Measurements from ENCODE around the gene PRM3.

Gene PRM3, protein sequence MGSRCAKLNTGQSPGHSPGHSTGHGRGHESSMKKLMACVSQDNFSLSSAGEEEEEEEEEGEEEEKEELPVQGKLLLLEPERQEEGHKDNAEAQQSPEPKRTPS

DNA sequence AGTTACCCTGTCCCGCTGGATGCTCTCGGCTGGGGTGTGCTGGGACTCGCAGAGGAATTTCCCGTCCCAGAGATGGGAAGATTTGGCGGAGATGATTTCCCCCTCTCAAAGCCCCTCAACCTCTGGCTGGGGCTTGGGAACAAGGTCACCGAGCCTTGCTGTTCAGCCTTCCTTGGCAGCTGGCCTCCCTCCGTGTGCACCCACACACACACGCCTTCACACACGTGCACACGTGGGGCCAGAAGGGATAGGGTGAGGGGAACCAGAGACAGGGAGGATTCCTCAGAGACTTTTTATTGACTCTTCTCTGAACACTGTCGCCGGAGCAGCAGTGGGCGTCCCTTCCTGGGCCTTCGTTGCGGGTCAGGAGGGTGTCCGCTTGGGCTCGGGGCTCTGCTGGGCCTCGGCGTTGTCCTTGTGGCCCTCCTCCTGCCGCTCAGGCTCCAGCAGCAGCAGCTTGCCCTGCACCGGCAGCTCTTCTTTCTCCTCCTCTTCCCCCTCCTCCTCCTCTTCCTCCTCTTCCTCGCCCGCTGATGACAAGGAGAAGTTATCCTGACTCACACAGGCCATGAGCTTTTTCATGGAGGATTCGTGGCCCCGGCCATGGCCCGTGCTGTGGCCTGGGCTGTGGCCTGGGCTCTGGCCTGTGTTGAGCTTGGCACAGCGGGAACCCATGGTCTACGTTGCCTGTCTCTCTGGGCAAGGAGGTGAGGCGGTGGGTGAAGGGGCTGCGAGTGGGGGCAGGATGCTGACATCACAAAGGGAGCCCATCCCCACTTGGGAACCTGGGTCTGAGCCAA, at the start of gene PRM3:
Gene PRM3, minus strand, starts transcription at position 709 of the 800 bp plus-strand sequence. Its CDS starts 34 bp downstream, at position 675.
- no peak for DNase-seq

GRCh38 chr16:11322823-11323222, 49.4 kb upstream of the PRM3 start:
- DNase-seq = no peak

- DNase-seq = no peak
Measured at GRCh38 chr16:11321662-11322061, 48.2 kb upstream of the PRM3 start.

- DNase-seq = no peak
Measured at GRCh38 chr16:11320170-11320569, 46.7 kb upstream of the PRM3 start.

DNA sequence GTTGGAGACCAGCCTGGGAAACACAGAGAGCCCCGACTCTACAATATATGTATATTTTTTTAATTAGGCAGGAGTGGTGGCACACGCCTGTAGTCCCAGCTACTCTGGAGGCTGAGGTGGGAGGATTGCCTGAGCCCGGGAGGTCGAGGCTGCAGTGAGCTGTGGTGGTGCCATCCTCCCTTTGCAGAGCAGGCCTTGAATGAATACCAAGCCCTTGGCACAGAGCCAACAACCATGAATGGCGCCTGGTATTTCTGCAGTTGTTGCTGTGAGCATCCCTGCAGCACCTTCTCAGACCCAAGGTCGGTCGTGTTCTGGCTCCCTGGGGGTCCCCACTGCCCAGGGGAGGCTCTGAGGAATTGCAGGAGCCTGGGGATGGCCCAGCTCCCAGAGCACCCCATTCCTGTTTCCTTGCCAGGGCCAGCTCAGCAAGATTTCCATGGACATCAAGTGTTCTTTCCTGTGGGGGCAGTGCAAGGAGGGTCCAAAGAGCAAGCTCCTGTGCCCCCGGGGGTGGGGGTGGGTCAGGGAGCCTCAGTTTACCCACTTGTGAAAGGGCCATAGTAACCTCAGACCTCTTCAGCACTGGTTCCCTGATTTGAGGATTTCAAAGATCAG, 46.2 kb upstream of the PRM3 start:
- no peak for DNase-seq

- no peak for DNase-seq
Measured at GRCh38 chr16:11318817-11319216, 45.4 kb upstream of the PRM3 start.

DNA sequence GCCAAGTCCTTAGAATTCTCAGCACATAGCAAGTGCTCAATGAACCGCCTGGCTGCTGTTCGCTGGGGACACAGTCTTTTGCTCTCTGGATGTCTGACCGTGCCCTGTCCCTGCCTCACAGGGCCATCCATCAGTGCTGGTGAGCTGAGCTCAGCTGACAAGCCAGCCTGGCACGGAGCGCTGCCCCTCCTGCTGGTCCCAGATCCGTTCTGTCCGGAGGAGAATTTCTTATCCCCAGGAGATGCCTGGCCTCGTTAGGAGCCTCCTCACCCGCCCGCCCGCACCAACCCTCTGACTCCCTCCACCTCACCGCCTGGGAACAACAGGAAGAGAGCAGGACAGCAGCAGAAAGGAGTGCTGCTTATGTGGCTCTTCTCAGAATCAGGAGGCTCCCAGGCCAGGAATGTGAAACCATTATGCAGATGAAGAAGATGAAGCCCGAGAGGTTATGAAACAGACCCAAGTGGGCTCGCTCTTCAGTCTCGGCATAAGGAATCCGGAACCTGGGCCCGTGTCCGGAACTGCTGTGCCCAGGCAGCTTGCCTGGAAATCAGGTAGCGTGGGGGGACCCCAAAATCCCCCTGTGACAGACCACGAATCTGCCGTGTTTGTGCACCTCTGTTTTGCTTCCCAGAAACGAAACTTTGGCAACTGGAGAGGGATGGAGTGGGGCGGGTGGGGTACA, 43.0 kb upstream of the PRM3 start:
- DNase-seq = no peak

- no peak for DNase-seq
Measured at GRCh38 chr16:11315510-11315909, 42.1 kb upstream of the PRM3 start.

DNA sequence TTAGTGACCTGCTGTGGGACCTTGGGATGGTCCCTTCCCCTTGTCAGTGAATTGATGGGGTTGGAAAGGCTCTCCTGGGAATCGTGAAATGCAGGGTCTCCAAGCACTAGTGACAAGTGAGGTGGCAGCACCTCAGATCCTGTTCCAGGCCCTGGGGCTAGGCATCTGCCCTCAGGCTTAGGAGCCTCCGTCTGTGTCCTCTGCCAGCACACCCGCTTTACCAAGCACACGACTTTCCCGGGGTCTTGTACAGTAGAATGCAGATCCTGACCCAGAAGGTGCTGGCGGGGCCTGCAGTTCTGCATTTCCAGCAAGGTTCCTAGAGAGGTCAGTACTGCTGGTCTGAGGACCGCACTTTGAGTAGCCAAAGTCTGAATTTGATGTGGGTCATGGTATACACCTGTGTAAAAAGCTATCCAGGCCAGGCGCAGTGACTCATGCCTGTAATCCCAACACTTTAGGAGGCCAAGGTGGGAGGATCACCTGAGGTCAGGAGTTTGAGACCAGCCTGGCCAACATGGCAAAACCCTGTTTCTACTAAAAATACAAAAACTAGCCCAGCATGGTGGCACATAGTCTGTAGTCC, 41.0 kb upstream of the PRM3 start:
- no peak for DNase-seq

GRCh38 chr16:11313493-11314308, 40.3 kb upstream of the PRM3 start:
- no peak for DNase-seq

- DNase-seq = peak; percentile 37
Measured at GRCh38 chr16:11312718-11313492, 39.5 kb upstream of the PRM3 start.

GRCh38 chr16:11310997-11311561, 37.6 kb upstream of the PRM3 start:
- DNase-seq = peak; percentile 63

DNA sequence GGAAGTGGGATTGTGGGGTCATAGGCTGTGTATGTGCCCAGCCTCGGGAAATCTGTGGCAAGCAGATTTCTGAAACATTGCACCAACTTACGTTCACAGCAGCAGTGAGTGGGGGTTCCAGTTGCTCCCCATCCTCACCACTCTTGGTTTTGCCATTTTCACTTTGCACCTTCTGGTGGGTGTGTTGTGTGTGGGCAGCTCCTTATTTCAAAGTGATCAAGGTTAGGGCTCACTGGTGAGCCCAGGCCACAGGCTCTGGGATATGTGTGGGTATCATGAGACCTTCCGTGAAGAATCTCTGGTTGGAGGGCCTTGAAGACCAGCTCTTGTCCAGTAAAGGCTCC, 37.2 kb upstream of the PRM3 start:
- no peak for DNase-seq

GRCh38 chr16:11309895-11310633, 36.6 kb upstream of the PRM3 start:
- no peak for DNase-seq

GRCh38 chr16:11308493-11309283, 35.3 kb upstream of the PRM3 start:
- DNase-seq = no peak

DNA sequence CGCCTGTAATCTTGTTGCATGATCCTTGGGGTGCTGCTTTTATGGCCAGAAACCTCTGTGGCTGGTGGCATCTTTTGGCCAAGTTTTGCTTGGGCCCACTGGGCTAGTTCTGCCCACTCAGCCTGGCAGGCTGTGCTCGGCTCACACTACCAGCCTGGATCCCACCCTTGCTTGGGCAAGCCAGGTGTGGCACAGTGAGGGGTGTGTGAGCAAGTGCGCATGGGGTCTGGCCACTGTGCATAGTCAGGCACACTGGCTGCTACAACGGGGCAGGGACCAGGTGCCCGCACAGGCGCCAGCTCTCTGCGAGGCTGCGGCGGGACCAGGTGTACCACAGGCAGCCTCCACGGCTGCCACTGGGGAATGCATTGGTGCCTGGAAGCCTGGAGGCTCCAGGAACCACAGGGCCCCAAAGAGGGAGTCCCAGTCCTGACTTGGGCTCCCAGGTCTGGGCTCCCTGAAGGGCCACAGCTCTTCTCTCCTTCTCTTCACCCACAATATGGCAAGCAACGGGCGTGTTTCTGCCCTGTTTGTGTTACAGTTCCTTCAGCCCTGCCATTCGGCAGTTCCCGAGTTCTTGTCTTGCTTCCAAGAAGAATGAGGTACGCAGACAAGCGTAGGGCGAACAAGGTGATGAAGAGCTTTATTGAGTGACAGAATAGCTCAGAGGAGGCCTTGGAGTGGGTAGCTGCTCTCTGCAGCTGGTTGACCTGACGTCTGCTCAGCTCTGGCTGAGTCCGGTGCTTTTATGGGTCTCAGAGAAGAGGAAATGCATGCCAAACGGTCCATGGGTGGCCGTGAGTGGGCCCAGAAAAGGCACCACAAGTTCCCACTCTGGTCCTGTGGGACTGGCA, 34.4 kb upstream of the PRM3 start:
- DNase-seq = no peak

- DNase-seq = peak; percentile 74
Measured at GRCh38 chr16:11306997-11307638, 33.7 kb upstream of the PRM3 start.

DNA sequence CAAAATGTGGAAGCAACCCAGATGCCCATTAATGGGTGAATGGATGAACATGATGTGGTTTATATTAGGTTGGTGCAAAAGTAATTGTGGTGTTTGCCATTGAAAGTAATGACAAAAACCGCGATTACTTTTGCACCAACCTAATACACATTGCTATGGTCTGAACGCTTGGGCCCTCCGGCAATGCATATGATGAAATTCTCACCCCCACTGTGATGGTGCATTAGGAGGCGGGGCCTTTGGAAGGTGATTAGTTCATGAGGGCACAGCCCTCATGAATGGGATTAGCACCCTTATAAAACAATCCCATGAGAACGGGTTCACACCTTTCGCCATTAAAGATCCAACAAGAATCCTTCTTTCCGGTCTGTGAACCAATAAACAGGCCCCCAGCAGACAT, 33.0 kb upstream of the PRM3 start:
- no peak for DNase-seq

All from activated CD4-positive, alpha-beta T cell treated with anti-CD3 and anti-CD28 coated beads, Interleukin-2, amount 50 U/mL, for 16 hours (primary cell).